DND-41 (cell line): ENCODE results near the gene CELSR1.

Source experiments
- ATAC-seq: fragments of 200-7000 bp; cut with Tn5 transposase; 3 replicates; pipeline ENCODE4 v1.9.1; 2021; ENCODE audit warnings: low read depth; ENCODE audit not compliant: insufficient read depth
- DNase-seq: peaks from one replicate; pipeline ENCODE4 v3.0.0-alpha.2; 2020
- H2AFZ ChIP-seq: 2 replicates; pipeline ENCODE4 v1.6.0; 2012; ENCODE audit warnings: low read depth, low read length
- H3K27ac ChIP-seq: 2 replicates; pipeline ENCODE4 v1.5.1; 2012; ENCODE audit warnings: low read length, inconsistent platforms
- H3K27me3 ChIP-seq: fragments of 200-600 bp; sonication (generic); 2 replicates; pipeline ENCODE4 v1.6.0; 2012; ENCODE audit warnings: low read length, mild to moderate bottlenecking, inconsistent platforms; ENCODE audit not compliant: insufficient read depth, poor library complexity
- H3K36me3 ChIP-seq: 2 replicates; pipeline ENCODE4 v1.5.1; 2012; ENCODE audit warnings: low read length, inconsistent platforms; ENCODE audit not compliant: insufficient read depth
- H3K4me1 ChIP-seq: 2 replicates; pipeline ENCODE4 v1.5.1; 2012; ENCODE audit warnings: mild to moderate bottlenecking, low read length; ENCODE audit not compliant: insufficient read depth
- H3K4me2 ChIP-seq: 2 replicates; pipeline ENCODE4 v1.6.0; 2012; ENCODE audit warnings: mild to moderate bottlenecking, moderate library complexity, low read length, inconsistent platforms; ENCODE audit not compliant: insufficient read depth
- H3K4me3 ChIP-seq, 2 experiments: fragments of 200-600 bp in 1 of 2; shearing (Covaris generic) in 1 of 2; 2 replicates each; pipeline ENCODE4 v1.5.1; 2012 to 2016; ENCODE audit warnings: inconsistent platforms in 2 of 2, low read length in 2 of 2, mild to moderate bottlenecking in 2 of 2, low read depth in 1 of 2, moderate library complexity in 1 of 2
- H3K79me2 ChIP-seq: 2 replicates; pipeline ENCODE4 v1.6.0; 2012; ENCODE audit warnings: low read length, inconsistent platforms; ENCODE audit not compliant: insufficient read depth
- H3K9ac ChIP-seq: 2 replicates; pipeline ENCODE4 v1.6.0; 2012; ENCODE audit warnings: low read depth, mild to moderate bottlenecking, inconsistent platforms, low read length, moderate library complexity
- H3K9me3 ChIP-seq: 2 replicates; pipeline ENCODE4 v1.5.1; 2012; ENCODE audit warnings: low read length, moderate library complexity, mild to moderate bottlenecking, inconsistent platforms; ENCODE audit not compliant: insufficient read depth, severe bottlenecking
- H4K20me1 ChIP-seq: 2 replicates; pipeline ENCODE4 v1.6.0; 2012; ENCODE audit warnings: low read length; ENCODE audit not compliant: insufficient read depth
- CTCF ChIP-seq: IDR thresholded peaks from 2 replicates; pipeline ENCODE4 v1.5.1; 2012; ENCODE audit warnings: borderline replicate concordance, low read length, moderate library complexity, mild to moderate bottlenecking; ENCODE audit not compliant: poor library complexity, severe bottlenecking; ENCODE audit errors: extremely low read depth
- EZH2 ChIP-seq: IDR thresholded peaks from 3 replicates; pipeline ENCODE4 v1.6.1; 2012; ENCODE audit warnings: borderline replicate concordance, low read depth, mild to moderate bottlenecking, moderate library complexity, low read length, inconsistent platforms; ENCODE audit not compliant: severe bottlenecking

CELSR1 gene

GRCh38 chr22:46466255-46466676, 71.2 kb downstream of the CELSR1 start:
- H3K9me3 ChIP-seq = no peaks in the 10 kb centered on the region
- H3K27ac ChIP-seq = no peak overlapping the region
- no peaks in the 10 kb centered on the region for H3K79me2 ChIP-seq
- H3K4me1 ChIP-seq = no peaks in the 10 kb centered on the region
- TF ChIP-seq CTCF = no peak
- no peak for TF ChIP-seq EZH2
- H4K20me1 ChIP-seq = no peaks in the 10 kb centered on the region
- no peak overlapping the region for H3K9ac ChIP-seq
- ATAC-seq = no peak
- H2AFZ ChIP-seq = no peak overlapping the region
- H3K4me2 ChIP-seq = no peak overlapping the region
- no peak for DNase-seq
- H3K4me3 ChIP-seq = no peak overlapping the region
- H3K27me3 ChIP-seq = peaks cover 10% of the 10 kb centered on the region
- H3K36me3 ChIP-seq = no peaks in the 10 kb centered on the region

DNA sequence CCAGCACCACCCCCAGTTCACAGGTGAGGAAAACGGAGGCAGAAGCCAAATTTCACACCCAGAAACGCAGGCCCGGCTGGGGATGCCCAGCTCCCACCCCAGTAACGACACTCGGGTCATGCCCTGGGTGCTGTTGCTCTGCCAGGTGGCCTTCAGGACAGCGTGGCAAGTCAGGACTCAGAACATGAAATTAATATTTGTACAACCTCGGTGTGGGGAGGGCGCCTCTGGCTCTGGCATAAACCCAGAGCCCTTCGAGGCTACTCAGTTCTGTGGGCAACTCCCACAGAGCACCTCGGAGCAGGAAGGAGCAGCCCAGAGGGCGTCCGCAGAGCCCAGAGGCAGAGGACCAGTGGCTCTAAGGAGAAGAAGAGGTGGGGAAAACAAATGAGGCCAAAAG, 71.6 kb downstream of the CELSR1 start:
- peaks cover 11% of the 10 kb centered on the region for H3K27me3 ChIP-seq
- H3K79me2 ChIP-seq = no peaks in the 10 kb centered on the region
- ATAC-seq (no peak), DNase-seq (no peak)
- H3K4me1 ChIP-seq = no peaks in the 10 kb centered on the region
- H3K36me3 ChIP-seq = no peaks in the 10 kb centered on the region
- no peaks in the 10 kb centered on the region for H4K20me1 ChIP-seq
- H3K4me2 ChIP-seq = no peak overlapping the region
- no peak overlapping the region for H3K9ac ChIP-seq
- no peak overlapping the region for H3K27ac ChIP-seq
- no peaks in the 10 kb centered on the region for H3K9me3 ChIP-seq
- no peak overlapping the region for H3K4me3 ChIP-seq
- TF ChIP-seq CTCF (no peak), EZH2 (no peak)
- H2AFZ ChIP-seq = no peak overlapping the region

DNA sequence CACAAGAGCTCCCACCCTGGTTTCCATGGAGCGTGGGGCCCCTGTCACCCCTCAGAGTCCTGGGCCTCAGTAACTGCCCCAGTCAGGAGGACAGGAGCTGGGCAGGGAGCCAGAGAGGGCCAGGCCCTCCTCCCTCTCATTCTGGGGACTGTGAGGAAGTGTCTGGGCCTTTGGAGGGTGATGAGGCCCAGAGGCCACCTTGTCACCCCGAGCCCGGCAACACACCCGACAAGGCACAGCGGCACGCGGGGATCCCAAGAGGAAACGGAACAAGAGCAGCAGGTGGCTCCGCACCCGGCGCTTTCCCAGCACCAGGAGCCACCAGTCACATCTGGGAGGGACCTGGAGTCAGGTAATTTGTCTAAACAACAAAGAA, 72.1 kb downstream of the CELSR1 start:
- no peak overlapping the region for H3K4me3 ChIP-seq
- no peaks in the 10 kb centered on the region for H4K20me1 ChIP-seq
- DNase-seq (no peak), ATAC-seq (no peak)
- no peak overlapping the region for H3K4me2 ChIP-seq
- no peak overlapping the region for H3K27ac ChIP-seq
- TF ChIP-seq CTCF = no peak
- no peak for TF ChIP-seq EZH2
- H2AFZ ChIP-seq = no peak overlapping the region
- no peaks in the 10 kb centered on the region for H3K79me2 ChIP-seq
- H3K9ac ChIP-seq = no peak overlapping the region
- no peaks in the 10 kb centered on the region for H3K9me3 ChIP-seq
- peaks cover 14% of the 10 kb centered on the region for H3K27me3 ChIP-seq
- no peaks in the 10 kb centered on the region for H3K4me1 ChIP-seq
- H3K36me3 ChIP-seq = no peaks in the 10 kb centered on the region

DNA sequence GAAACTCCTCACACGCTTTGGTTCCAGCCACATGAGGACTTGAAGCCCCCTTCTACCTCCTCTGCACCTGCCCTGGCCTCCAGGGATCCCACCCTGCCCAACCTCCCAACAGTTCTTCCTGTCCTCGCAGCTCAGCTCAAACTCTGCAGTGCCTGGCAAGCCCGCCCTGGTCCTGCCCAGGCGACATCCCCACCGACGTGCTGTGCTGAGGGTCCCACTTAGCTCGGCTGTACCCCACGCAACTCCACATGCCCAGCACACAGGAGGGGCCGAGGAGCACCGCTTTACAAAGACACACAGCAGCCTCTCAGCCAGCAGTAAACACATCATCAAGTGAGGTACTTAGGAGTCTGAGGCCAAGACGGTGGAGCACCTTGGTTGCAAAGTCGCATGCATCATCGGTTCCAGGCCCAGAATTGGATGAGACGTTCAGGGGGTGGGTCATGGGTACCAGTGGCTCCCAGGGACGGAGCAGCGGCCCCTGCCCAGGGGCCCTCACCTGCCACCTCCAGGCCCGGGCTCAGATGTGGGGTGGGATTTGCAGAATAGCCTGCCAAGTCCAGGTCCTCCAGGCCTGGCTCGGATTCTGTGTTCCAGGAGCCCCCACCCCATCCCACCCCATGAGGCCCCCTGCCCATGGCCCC, 72.6 kb downstream of the CELSR1 start:
- H2AFZ ChIP-seq = no peak overlapping the region
- no peaks in the 10 kb centered on the region for H3K79me2 ChIP-seq
- H3K4me3 ChIP-seq = no peak overlapping the region
- H4K20me1 ChIP-seq = no peaks in the 10 kb centered on the region
- H3K9me3 ChIP-seq = no peaks in the 10 kb centered on the region
- H3K27ac ChIP-seq = no peak overlapping the region
- no peak overlapping the region for H3K4me2 ChIP-seq
- DNase-seq (no peak), ATAC-seq (no peak)
- TF ChIP-seq CTCF = no peak
- no peak for TF ChIP-seq EZH2
- no peaks in the 10 kb centered on the region for H3K4me1 ChIP-seq
- H3K27me3 ChIP-seq = peaks cover 16% of the 10 kb centered on the region
- H3K36me3 ChIP-seq = no peaks in the 10 kb centered on the region
- no peak overlapping the region for H3K9ac ChIP-seq
